Cerebellar cortex (tissue), 1 donor: Measurements from ENCODE around the gene MBNL3.

Experiments used
- DNase-seq: peaks from one replicate; pipeline ENCODE4 v3.0.0-alpha.2; 2015; ENCODE audit warnings: low spot score

MBNL3 gene

DNA sequence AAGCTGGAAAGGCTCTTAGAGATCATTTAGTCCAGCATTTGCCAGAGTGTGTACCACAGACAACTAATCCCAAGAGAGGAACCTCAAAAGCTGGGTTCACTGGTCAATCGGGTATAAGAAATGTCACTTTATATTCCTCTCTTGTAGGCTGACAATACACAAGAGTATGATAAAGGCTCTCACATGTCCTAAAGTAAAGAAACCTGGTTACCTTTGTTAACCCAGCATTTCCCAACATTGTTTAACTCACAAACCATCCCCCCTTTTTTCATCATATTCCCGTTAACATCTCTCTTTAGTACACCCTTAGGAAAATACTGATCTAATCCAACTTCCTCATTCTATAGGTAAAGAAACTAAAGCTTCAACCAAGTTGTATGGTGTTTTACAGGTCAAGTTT, 74.4 kb downstream of the MBNL3 start:
- DNase-seq = no peak

GRCh38 chrX:132413459-132413858, 75.4 kb downstream of the MBNL3 start:
- no peak for DNase-seq

GRCh38 chrX:132412208-132412607, 76.6 kb downstream of the MBNL3 start:
- DNase-seq = no peak

GRCh38 chrX:132411310-132411977, 77.4 kb downstream of the MBNL3 start:
- no peak for DNase-seq

- DNase-seq = no peak
Observed at GRCh38 chrX:132409780-132410556, 78.9 kb downstream of the MBNL3 start.

GRCh38 chrX:132407691-132408090, 81.1 kb downstream of the MBNL3 start:
- no peak for DNase-seq

DNA sequence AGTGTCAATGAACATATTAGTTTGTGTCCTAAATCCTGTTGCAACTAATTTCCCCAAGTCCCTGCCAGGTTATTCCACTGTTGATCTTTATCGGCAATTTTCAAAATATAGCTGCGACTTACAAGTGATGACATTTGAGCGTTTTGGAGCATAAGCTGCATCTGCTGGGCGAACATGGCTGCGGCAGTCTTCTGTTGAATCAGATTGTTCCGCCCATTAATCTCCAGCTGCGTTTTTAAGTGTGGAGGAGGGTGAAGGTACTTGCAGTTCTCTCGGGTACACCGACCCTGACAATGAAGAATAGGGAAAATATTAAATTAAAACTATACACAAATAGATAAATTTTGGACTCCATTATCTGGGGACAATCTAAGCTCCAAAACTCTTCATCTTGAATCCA, 82.7 kb downstream of the MBNL3 start:
- DNase-seq = no peak

- DNase-seq = no peak
Observed at GRCh38 chrX:132404266-132404665, 84.6 kb downstream of the MBNL3 start.

GRCh38 chrX:132401935-132402334, 86.9 kb downstream of the MBNL3 start:
- no peak for DNase-seq

DNA sequence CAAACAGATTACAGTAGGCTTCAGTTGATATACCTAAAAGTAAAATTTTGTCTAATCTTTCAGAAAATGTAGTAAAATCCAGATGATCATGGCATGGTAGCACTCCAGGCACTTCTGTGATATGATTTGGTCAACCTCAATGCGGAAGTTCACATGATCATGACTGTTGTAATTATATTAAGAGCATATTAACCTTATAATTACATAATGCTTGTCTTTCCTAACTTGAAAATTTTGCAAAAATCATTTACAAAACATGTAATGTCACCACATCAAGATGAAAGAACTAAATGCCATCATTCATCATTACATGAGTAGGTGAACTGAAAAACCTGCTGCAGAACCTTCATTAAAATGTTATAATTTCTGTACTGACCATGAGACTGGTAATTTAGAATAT, 88.1 kb downstream of the MBNL3 start:
- no peak for DNase-seq

DNA sequence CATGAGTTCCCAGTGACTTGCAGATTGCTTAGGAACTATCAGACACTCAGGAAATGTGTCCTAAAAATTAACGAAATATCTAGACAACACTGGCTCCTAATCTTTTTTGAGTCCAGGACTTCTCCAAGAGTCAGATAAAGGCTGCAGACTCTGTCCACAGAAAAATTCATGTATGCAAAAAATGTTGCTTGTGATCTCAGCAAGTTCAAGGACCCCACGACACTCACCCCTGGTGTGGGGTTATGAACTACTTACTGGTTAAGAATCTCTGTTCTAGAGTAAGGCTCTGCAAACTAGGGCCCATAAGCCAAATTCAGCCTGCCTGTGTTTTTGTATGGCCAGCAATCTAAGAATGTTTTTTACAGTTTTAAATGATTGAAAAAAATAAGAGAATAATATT, 93.2 kb downstream of the MBNL3 start:
- no peak for DNase-seq

- DNase-seq = no peak
Observed at GRCh38 chrX:132395026-132395425, 93.8 kb downstream of the MBNL3 start.

- DNase-seq = no peak
Observed at GRCh38 chrX:132394591-132394990, 94.2 kb downstream of the MBNL3 start.

- no peak for DNase-seq
Observed at GRCh38 chrX:132393992-132394391, 94.8 kb downstream of the MBNL3 start.

- DNase-seq = no peak
Observed at GRCh38 chrX:132393485-132393884, 95.4 kb downstream of the MBNL3 start.

DNA sequence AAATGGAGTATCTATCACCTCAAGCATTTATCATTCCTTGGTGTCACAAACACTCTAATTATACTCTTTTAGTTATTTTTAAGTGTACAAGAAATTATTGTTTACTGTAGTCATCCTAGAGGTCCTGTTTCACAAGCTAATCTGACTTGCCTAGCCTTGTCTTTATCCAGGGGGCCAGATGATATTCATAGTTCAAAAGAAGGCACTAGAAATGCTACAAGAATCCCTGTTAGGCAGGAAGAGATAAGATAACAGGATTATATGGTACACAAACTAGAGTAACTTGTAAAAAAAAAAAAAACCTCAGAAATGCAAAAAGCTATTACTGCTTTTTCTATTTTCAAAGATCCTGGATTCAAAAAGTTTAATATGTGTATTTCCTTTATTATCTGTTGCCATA, 95.8 kb downstream of the MBNL3 start:
- DNase-seq = no peak

DNA sequence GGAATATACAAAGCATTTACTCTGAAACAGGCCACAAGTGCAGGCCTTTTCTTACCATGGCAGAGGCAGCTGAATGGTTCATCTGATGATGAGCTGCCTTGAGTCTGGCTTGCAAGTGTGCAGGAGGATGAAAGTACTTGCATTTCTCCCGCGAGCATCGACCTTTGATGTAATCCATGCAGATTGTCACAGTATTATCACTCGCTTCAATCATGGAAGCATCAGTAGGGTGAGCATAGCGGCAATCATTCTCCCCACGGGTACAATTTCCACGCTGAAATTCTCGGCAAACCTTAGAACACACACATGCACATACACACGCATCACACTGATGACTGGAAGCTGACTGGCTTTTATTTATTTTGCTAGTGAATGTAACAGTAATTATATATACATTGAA, 98.0 kb downstream of the MBNL3 start:
- DNase-seq = no peak

GRCh38 chrX:132389480-132389879, 99.4 kb downstream of the MBNL3 start:
- DNase-seq = no peak

DNA sequence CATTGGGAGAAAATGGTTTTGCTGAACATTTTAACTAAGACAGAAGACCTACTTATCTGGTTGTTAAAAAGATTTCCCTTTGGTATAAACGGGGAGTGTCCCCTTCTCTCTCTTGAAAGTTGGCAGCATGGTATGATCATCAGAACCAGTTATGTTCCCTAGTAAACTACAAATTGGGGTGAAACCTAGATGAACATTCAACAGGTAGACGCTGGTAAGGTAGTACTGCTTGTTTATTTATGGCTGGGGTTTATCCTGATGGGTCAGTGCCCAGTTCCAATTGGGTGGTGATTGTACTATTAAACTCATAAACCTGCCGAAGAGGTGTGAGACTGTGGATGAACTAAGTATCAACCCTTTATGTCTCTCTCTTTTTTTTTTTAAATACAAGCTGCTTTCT, 100.5 kb downstream of the MBNL3 start:
- no peak for DNase-seq

- DNase-seq = no peak
Observed at GRCh38 chrX:132384301-132384700, 104.5 kb downstream of the MBNL3 start.

GRCh38 chrX:132382068-132382467, 106.8 kb downstream of the MBNL3 start:
- no peak for DNase-seq

DNA sequence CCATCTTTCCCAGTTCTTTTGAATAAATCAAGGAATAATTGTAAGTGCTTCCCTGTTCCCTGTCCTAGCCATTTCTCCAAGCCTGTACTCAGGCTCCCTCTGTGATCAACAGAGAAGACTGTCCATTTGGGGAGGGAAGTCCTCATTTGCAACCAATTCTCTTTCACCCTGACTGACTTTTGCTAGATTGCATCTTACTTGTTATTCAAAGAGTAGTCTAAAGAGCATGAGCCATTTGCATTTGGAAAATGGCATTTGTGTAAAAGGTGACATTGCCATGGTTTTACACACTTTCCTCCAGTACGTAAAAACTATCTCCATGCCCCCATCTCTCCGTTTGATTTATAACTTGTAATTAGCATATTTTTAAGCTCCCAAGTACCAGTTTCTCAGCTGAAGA, 110.6 kb downstream of the MBNL3 start:
- no peak for DNase-seq

- no peak for DNase-seq
Observed at GRCh38 chrX:132375941-132376340, 112.9 kb downstream of the MBNL3 start.

GRCh38 chrX:132373610-132374009, 115.2 kb downstream of the MBNL3 start:
- DNase-seq = peak; percentile 45
